ENCODE data around the gene ZNF48. TPM values are rescaled to one million over a fixed set of nuclear protein-coding genes. Genes with fewer than 3 reads are reported as not detected.

Gene ZNF48
- total RNA-seq, 4 donors from 2014 or later = 5.5 to 7.5 (median 7.3) TPM

- H3K27me3 ChIP-seq = no peaks in the 10 kb centered on the region
- WGBS, 2 donors = 67 to 68% methylated on average over 9 to 10 of the region's 10 CpGs
- no peak for DNase-seq (ENCODE audit: low spot score in 2 of 2)
- peaks cover 0 to 56% (median 23%) of the 10 kb centered on the region in 4 donors for H3K4me1 ChIP-seq
- H3K27ac ChIP-seq = peak overlapping the region in 3 of 4 donors; percentile 79 to 91 (median 88)
- no peaks in the 10 kb centered on the region for H3K9me3 ChIP-seq
- H3K4me3 ChIP-seq = peak overlapping the region; percentile 70 to 89 (median 76)
- H3K36me3 ChIP-seq = peaks cover 0 to 37% (median 0%) of the 10 kb centered on the region in 3 donors
- TF ChIP-seq POLR2A (IDR thresholded peaks at IDR 0.05) (no peak), CTCF (IDR thresholded peaks at IDR 0.05) (no peak), EP300 (IDR thresholded peaks at IDR 0.05) (no peak)
These were observed 27.7 kb upstream of the ZNF48 start for GRCh38 chr16:30367349-30368009.

GRCh38 chr16:30368122-30368791 lies 27.0 kb upstream of the ZNF48 start:
- H3K36me3 ChIP-seq = peaks cover 0 to 29% (median 0%) of the 10 kb centered on the region in 3 donors
- no peak for TF ChIP-seq EP300 (IDR thresholded peaks at IDR 0.05)
- no peak for TF ChIP-seq CTCF (IDR thresholded peaks at IDR 0.05)
- TF ChIP-seq POLR2A (IDR thresholded peaks at IDR 0.05) = no peak
- peak overlapping the region in 3 of 4 donors; percentile 79 to 91 (median 88) for H3K27ac ChIP-seq
- no peaks in the 10 kb centered on the region for H3K27me3 ChIP-seq
- H3K4me1 ChIP-seq = peaks cover 0 to 56% (median 23%) of the 10 kb centered on the region in 4 donors
- no peak for DNase-seq (ENCODE audit: low spot score in 2 of 2)
- peak overlapping the region; percentile 70 to 89 (median 76) for H3K4me3 ChIP-seq
- no peaks in the 10 kb centered on the region for H3K9me3 ChIP-seq
- 2 to 3% methylated on average over 8 of the region's 8 CpGs for WGBS, 2 donors

- H3K27ac ChIP-seq = peak overlapping the region in 3 of 4 donors; percentile 79 to 91 (median 88)
- WGBS, 2 donors = 6% methylated on average over 4 of the region's 4 CpGs
- TF ChIP-seq POLR2A (IDR thresholded peaks at IDR 0.05) = no peak
- TF ChIP-seq CTCF (IDR thresholded peaks at IDR 0.05) = no peak
- TF ChIP-seq EP300 (IDR thresholded peaks at IDR 0.05) = no peak
These were observed 26.5 kb upstream of the ZNF48 start for GRCh38 chr16:30368792-30369090.

GRCh38 chr16:30369091-30369937 lies 25.9 kb upstream of the ZNF48 start:
- Histone ChIP-seq H3K27ac (peak overlapping the region; percentile 69 to 91 (median 84)), H3K9me3 (no peaks in the 10 kb centered on the region), H3K36me3 (peaks cover 0 to 18% (median 0%) of the 10 kb centered on the region in 3 donors), H3K4me3 (peak overlapping the region; percentile 70 to 89 (median 76)), H3K4me1 (peaks cover 0 to 56% (median 23%) of the 10 kb centered on the region in 4 donors), H3K27me3 (no peaks in the 10 kb centered on the region)
- no peak for DNase-seq (ENCODE audit: low spot score in 2 of 2)
- no peak for TF ChIP-seq EP300 (IDR thresholded peaks at IDR 0.05)
- TF ChIP-seq POLR2A (IDR thresholded peaks at IDR 0.05) = no peak
- no peak for TF ChIP-seq CTCF (IDR thresholded peaks at IDR 0.05)
- WGBS, 2 donors = 0% methylated on average over 20 to 39 of the region's 45 CpGs

More at GRCh38 chr16:30368792-30369090, 26.5 kb upstream of the ZNF48 start:
- Histone ChIP-seq H3K36me3 (peaks cover 0 to 24% (median 0%) of the 10 kb centered on the region in 3 donors), H3K27me3 (no peaks in the 10 kb centered on the region), H3K4me1 (peaks cover 0 to 56% (median 23%) of the 10 kb centered on the region in 4 donors), H3K9me3 (no peaks in the 10 kb centered on the region), H3K4me3 (peak overlapping the region; percentile 70 to 89 (median 76))
- no peak for DNase-seq (ENCODE audit: low spot score in 2 of 2)

All from tibial nerve (tissue), 4 donors.